Measurements from ENCODE around the gene GMCL1.

The GMCL1 gene

GRCh38 chr2:69829256-69830044 is at the start of gene GMCL1:
GMCL1 (plus strand) TSS chr2:69829660; CDS start chr2:69829893, 233 bp downstream.
- no peak for TF ChIP-seq ZNF274 (IDR thresholded peaks at IDR 0.05; ENCODE audit: low read depth, low read length)
- H3K4me3 ChIP-seq (ENCODE audit: low read length): peak within 1 kb of the TSS; percentile 95

- H3K4me3 ChIP-seq (ENCODE audit: low read length): peak overlapping the region; percentile 15; the same call in 1 of the 2 replicates
- TF ChIP-seq ZNF274 (IDR thresholded peaks at IDR 0.05; ENCODE audit: low read depth, low read length): no peak
Measured at GRCh38 chr2:69780921-69781320, 48.5 kb upstream of the GMCL1 start.

- H3K4me3 ChIP-seq (ENCODE audit: low read length): peak overlapping the region; percentile 54; the same call in 1 of the 2 replicates
- TF ChIP-seq ZNF274 (IDR thresholded peaks at IDR 0.05; ENCODE audit: low read depth, low read length): no peak
Measured at GRCh38 chr2:69781321-69782248, 47.9 kb upstream of the GMCL1 start.

GRCh38 chr2:69784228-69784627 is 45.2 kb upstream of the GMCL1 start:
- TF ChIP-seq ZNF274 (IDR thresholded peaks at IDR 0.05; ENCODE audit: low read depth, low read length): no peak
- H3K4me3 ChIP-seq (ENCODE audit: low read length): no peak overlapping the region

- no peak for TF ChIP-seq ZNF274 (IDR thresholded peaks at IDR 0.05; ENCODE audit: low read depth, low read length)
- no peak overlapping the region for H3K4me3 ChIP-seq (ENCODE audit: low read length)
Measured at GRCh38 chr2:69785358-69785757, 44.1 kb upstream of the GMCL1 start.

- H3K4me3 ChIP-seq (ENCODE audit: low read length): no peak overlapping the region
- TF ChIP-seq ZNF274 (IDR thresholded peaks at IDR 0.05; ENCODE audit: low read depth, low read length): no peak
Measured at GRCh38 chr2:69786052-69786560, 43.4 kb upstream of the GMCL1 start.

- H3K4me3 ChIP-seq (ENCODE audit: low read length): peak overlapping the region; percentile 44; the same call in 1 of the 2 replicates
- TF ChIP-seq ZNF274 (IDR thresholded peaks at IDR 0.05; ENCODE audit: low read depth, low read length): no peak
Measured at GRCh38 chr2:69789175-69789721, 40.2 kb upstream of the GMCL1 start.

- no peak for TF ChIP-seq ZNF274 (IDR thresholded peaks at IDR 0.05; ENCODE audit: low read depth, low read length)
- H3K4me3 ChIP-seq (ENCODE audit: low read length): peak overlapping the region; percentile 44; the same call in 1 of the 2 replicates
Measured at GRCh38 chr2:69789772-69790600, 39.5 kb upstream of the GMCL1 start.

- peak overlapping the region; percentile 44; the same call in 1 of the 2 replicates for H3K4me3 ChIP-seq (ENCODE audit: low read length)
- no peak for TF ChIP-seq ZNF274 (IDR thresholded peaks at IDR 0.05; ENCODE audit: low read depth, low read length)
Measured at GRCh38 chr2:69790601-69790959, 38.9 kb upstream of the GMCL1 start.

GRCh38 chr2:69791045-69791444 is 38.4 kb upstream of the GMCL1 start:
- no peak for TF ChIP-seq ZNF274 (IDR thresholded peaks at IDR 0.05; ENCODE audit: low read depth, low read length)
- no peak overlapping the region for H3K4me3 ChIP-seq (ENCODE audit: low read length)

GRCh38 chr2:69796174-69796573 is 33.3 kb upstream of the GMCL1 start:
- no peak for TF ChIP-seq ZNF274 (IDR thresholded peaks at IDR 0.05; ENCODE audit: low read depth, low read length)
- no peak overlapping the region for H3K4me3 ChIP-seq (ENCODE audit: low read length)

- no peak for TF ChIP-seq ZNF274 (IDR thresholded peaks at IDR 0.05; ENCODE audit: low read depth, low read length)
Measured at GRCh38 chr2:69797235-69797634, 32.2 kb upstream of the GMCL1 start.

GRCh38 chr2:69797836-69798289 is 31.6 kb upstream of the GMCL1 start:
- no peak for TF ChIP-seq ZNF274 (IDR thresholded peaks at IDR 0.05; ENCODE audit: low read depth, low read length)
- H3K4me3 ChIP-seq (ENCODE audit: low read length): peak overlapping the region; percentile 61; the same call in 1 of the 2 replicates

More at GRCh38 chr2:69797235-69797634, 32.2 kb upstream of the GMCL1 start:
- H3K4me3 ChIP-seq (ENCODE audit: low read length): peak overlapping the region; percentile 61; the same call in 1 of the 2 replicates
